ENCODE data around the gene TRIM25. TPM values are rescaled to one million over a fixed set of nuclear protein-coding genes. Genes with fewer than 3 reads are reported as not detected.

Gene TRIM25
- total RNA-seq (ENCODE audit: low replicate concordance), result 15.5 and 30.7 TPM in 2 replicates

GRCh38 chr17:56913867-56914580, at the start of gene TRIM25:
TRIM25 (minus strand) TSS chr17:56914049; CDS start chr17:56913988, 61 bp downstream.

GRCh38 chr17:56960596-56961538, 47.0 kb upstream of the TRIM25 start, which contains the start of gene COIL:
COIL (minus strand) TSS chr17:56961050; CDS start chr17:56961019, 31 bp downstream.

Other genes starting within 250 kb of the TRIM25 start
- 0.68 and 0.70 TPM in 2 replicates for gene C17orf67, start 80.1 kb downstream of the TRIM25 start, total RNA-seq (ENCODE audit: low replicate concordance)
- 2.1 and 2.2 TPM in 2 replicates for gene DGKE, start 79.9 kb downstream of the TRIM25 start, total RNA-seq (ENCODE audit: low replicate concordance)
- 5.0 and 10.6 TPM in 2 replicates for gene COIL, start 47.0 kb upstream of the TRIM25 start, total RNA-seq (ENCODE audit: low replicate concordance)
- 48.1 and 96.4 TPM in 2 replicates for gene SCPEP1, start 64.1 kb upstream of the TRIM25 start, total RNA-seq (ENCODE audit: low replicate concordance)
- gene AKAP1, start 171.2 kb upstream of the TRIM25 start, total RNA-seq (ENCODE audit: low replicate concordance), result 11.5 and 21.5 TPM in 2 replicates